HG03045 (cell line): ENCODE measurements around the gene TBX15.
"Not testable (repeated sequence)": the region's sequence is repeated elsewhere in the genome, so short reads cannot be mapped to it uniquely, and the experiment has no call there.

Experiments
- ATAC-seq: cut with Tn5 transposase; IDR thresholded peaks from one replicate; pipeline ENCODE4 v1.9.1; 2021; ENCODE audit warnings: mild to moderate bottlenecking, moderate library complexity; ENCODE audit not compliant: unreplicated experiment

The TBX15 gene

DNA sequence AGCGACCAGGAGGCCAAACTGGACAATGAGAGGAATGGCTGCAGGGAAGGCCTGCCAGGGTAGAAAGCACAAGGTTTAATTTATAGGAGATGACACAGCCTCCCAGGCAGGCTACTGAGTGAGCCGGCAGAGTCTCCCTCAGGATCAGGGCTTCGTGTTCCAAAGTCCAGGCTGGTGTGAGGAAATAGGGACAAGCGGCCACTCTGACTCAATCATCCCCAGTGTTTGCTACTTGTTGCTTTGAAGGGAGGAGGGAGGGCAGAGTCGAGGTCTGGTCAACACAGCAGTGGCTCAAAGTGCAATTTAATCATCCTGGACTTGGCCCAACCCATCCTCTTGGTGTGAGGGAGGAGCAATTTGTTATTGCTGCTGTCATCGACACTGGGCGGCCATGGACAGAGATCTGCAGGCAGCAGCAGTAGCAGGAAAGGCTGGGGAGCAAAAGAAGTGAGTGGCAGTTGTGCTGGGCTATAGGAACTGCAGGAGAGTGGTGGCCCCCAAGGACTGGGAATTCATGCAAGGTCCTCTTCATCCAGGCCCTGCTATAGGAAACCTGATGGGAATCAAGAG is 27.5 kb downstream of the TBX15 start:
- ATAC-seq, result no peak

GRCh38 chr1:118960026-118960561 is 28.0 kb downstream of the TBX15 start:
- ATAC-seq, result peak; percentile 83

- no peak for ATAC-seq
These were observed 29.1 kb downstream of the TBX15 start for GRCh38 chr1:118958937-118959631.

- no peak for ATAC-seq
These were observed 30.0 kb downstream of the TBX15 start for GRCh38 chr1:118958140-118958539.

- ATAC-seq, result not testable (repeated sequence)
These were observed 30.6 kb downstream of the TBX15 start for GRCh38 chr1:118957579-118957978.

DNA sequence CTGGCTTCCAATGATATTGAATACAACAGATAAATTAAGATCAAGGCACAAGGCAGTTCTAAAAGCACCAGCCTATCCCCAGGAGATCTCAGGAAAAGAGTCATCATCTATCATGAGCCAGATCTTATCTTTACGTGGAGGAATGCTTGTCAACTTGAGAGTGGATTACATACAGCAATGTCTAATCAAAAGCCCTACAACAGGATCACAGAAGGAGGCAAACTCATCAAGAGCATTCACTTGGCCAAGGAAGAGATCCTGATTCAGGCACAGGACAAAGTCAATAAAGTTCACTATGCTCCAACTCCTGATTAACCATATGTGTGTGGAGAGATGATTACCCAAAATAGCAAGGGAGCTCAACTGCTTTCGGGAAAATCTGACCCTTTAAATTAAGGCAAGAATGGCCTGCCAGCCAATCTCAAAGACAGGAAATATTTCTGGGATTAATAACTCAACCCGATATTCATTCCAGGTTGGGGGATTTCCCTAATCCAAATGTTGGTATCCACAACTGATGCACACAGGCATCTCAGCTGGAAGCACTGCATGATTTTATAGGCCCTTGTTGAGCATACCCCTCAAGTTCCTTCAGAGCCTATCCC is 33.7 kb downstream of the TBX15 start:
- ATAC-seq, result no peak

- no peak for ATAC-seq
These were observed 36.7 kb downstream of the TBX15 start for GRCh38 chr1:118951270-118951936.

DNA sequence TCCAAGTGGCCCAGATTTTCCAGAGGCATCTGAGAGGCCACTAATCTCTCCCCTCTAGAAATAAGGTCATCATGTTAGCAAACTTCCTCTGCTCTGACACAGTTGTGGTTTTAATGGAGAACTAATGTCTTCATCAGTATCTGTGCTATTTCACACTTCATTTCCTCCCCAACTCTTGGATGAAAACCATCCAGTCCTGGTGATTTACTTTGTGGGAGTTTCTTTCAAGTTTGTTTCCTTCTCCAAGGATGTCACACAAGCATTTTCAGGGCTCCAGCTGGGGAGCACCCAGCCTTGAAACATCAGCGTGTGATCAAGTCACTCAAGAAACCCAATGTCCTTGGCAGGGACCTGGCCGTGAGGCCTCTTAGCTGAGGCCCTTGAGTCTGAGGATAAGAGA is 38.8 kb downstream of the TBX15 start:
- ATAC-seq, result no peak

GRCh38 chr1:118948846-118949245 is 39.3 kb downstream of the TBX15 start:
- no peak for ATAC-seq

DNA sequence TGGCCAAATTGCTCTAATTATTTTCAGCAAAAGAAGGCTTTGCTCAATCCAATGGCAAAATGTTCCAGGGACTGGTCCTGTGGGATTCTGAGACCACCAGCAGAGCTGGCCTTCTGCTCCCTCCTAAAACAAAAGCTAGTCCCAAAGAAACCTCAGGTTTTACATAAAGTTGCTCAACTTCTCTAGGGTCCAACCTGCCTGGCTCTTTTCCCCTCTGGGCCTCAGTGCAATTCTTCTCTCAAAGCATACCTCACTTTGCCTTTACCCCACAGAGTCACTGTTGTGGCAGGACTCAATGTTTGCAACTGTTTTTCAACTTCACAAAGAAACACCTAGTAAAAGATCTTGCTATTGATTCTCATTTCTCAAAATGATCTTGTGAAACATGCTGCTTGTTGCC is 39.8 kb downstream of the TBX15 start:
- no peak for ATAC-seq

DNA sequence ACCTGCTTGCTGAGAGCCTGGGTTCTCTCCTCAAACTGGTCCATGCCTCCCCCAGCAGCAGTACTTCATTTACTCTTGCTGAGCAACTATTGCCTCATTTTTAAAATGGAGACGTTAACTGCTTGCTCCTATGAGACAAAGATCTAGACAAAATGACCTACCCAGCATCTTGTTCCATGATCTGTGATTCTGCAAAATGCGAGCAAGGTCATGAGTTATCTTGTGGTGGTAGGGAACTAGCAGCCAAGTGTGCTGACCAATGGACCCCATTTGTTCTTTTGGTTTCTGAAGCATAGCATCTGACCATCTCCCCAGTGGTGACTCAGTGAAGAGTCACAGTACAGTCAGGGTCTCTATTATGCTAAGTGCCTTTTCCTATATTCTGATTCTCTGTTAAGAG is 40.4 kb downstream of the TBX15 start:
- ATAC-seq, result no peak

DNA sequence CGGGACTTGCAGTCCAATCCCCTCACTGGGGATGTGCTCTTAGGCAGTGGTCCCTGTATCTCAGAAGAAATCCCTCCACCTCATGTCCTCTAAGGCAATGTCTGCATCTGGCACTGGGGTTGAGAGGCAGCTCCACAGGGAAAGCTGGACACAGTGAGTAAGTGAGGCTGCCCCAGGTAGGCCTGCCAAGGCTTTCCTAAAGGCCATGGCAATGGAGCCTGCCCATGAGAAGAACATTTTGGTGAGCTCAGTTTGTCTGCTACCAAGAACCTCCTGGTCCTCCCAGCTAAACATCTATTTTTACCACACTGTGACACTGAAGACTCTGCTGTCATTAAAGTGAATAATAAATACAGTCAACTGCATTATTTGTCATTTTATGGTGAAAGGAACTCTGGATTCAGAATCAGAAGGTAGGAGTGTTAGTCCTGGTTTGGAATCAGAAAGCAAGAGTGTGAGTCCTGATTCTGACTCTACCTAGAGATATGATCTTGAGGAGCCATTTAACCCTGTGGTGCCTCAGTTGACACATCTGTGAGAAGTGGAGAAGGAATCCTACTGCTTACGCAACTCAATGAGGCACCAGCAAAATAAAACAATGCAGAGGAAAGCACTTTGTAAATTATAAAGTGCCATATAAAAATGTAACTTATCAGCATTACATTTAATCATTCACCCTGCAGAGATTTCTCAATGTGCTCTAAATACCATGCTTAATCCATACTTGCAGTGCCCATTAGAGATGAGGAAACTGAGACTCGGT is 41.0 kb downstream of the TBX15 start:
- no peak for ATAC-seq

DNA sequence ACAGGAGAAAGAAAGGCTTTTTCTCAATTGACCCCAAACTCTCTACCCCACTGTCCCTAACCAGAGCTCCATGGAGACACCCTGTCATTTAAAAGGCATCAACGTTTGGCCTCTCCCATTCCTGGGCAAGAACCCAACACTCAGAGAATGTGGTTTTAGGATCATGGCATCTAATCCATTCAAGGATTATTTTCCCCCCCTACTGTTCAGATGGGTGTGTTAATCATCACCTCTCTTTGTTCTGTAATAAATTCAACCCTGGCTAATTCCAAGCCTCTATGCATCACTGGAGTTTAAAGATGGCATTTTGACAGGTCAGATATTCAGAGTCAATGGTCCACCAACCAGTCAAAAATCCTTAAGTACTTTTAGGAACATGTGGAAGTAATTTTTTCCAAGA is 42.7 kb downstream of the TBX15 start:
- ATAC-seq, result no peak

- no peak for ATAC-seq
These were observed 43.6 kb downstream of the TBX15 start for GRCh38 chr1:118944546-118944945.

GRCh38 chr1:118944133-118944532 is 44.0 kb downstream of the TBX15 start:
- no peak for ATAC-seq

GRCh38 chr1:118940957-118941356 is 47.2 kb downstream of the TBX15 start:
- ATAC-seq, result no peak

GRCh38 chr1:118937413-118938072 is 50.6 kb downstream of the TBX15 start:
- no peak for ATAC-seq

- ATAC-seq, result no peak
These were observed 53.4 kb downstream of the TBX15 start for GRCh38 chr1:118934706-118935105.

GRCh38 chr1:118933051-118933781 is 54.9 kb downstream of the TBX15 start:
- ATAC-seq, result no peak

DNA sequence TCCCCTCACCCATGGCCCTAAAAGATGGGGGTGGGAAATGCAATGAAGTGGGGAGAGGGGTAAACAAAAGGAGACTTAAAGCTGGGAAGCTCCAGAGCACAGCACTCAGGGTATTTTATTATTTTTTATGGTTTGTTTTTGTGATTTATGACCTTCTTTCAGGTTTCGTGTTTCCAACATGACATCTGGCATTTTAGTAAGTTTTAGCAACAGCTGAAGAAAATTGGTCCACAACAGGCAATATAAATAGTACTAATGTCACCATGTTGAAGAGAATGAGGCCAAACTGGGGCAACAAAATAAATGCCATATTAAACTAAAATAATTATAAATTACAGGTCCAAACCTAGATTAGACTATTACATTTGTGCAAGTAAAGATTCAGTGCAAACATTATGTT is 56.3 kb downstream of the TBX15 start:
- no peak for ATAC-seq
